ENCODE data around the gene FAM83E.

The FAM83E gene

DNA sequence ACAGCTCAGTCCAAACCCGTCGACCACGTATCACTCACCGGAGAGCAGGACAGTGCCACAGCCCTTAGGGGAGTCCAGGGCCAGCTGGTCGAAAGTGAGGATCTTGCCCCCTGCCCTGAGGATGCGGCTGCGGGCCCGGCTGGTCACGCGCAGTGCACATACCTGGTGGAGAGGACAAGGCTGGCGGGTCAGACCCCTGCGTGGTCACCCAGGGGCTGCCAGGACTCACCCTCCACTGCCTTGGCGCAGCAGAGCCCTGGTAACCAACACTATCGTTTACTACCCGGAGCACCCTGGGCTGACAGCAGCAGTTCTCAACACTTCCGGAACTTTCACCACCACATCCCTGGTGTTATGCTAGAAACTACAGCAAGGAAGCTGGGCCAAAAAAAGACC, 1.2 kb upstream of the FAM83E start:
- TF ChIP-seq, protein P1, sequence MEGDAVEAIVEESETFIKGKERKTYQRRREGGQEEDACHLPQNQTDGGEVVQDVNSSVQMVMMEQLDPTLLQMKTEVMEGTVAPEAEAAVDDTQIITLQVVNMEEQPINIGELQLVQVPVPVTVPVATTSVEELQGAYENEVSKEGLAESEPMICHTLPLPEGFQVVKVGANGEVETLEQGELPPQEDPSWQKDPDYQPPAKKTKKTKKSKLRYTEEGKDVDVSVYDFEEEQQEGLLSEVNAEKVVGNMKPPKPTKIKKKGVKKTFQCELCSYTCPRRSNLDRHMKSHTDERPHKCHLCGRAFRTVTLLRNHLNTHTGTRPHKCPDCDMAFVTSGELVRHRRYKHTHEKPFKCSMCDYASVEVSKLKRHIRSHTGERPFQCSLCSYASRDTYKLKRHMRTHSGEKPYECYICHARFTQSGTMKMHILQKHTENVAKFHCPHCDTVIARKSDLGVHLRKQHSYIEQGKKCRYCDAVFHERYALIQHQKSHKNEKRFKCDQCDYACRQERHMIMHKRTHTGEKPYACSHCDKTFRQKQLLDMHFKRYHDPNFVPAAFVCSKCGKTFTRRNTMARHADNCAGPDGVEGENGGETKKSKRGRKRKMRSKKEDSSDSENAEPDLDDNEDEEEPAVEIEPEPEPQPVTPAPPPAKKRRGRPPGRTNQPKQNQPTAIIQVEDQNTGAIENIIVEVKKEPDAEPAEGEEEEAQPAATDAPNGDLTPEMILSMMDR (IDR thresholded peaks at IDR 0.05; ENCODE audit: low read depth, low read length, missing control alignments), result no peak
- peak overlapping the region; percentile 90 for H3K4me3 ChIP-seq (replicated peaks; ENCODE audit: low read depth, low read length)
- DNase-seq (ENCODE audit: extremely low read depth, low read depth), result no peak

DNA sequence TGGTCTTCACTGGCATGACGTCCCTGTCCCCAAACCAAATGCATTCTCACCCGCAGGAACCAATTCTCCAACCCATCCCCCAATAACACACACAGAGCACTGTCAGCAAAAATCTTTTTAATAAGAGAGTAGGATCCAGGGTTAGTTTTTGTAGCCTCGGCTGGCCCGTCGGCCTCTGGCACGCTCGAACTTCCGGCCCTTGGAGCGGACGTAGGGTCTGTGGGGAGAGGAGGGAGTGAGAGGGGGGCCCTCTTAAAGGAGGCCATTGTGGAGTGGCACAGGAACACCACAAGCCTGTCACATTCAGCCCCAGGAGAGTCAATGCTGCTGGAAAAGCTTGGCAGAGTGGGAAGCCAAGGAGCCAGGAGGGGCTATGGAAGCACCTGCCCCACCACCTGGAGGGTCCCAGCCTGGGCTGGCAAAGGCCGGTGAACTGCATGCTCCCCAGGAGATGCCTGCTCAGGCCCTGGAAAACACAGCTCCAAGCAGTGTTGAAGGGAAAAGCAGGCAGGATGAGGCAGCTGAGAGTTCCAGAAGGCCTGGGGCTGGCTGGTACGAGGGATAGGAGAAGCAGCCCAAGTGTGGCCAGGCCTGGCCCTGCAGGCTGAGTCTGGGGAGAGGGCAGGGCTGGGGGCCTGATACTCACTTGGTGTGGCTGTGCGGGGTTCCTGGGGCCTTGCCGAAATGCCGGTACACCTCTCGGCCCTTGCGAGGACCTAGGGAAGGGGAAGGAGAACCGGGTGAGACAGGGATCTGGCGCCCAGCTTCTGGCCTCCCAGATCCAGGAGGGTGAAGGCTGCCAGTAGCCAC, 560 bp upstream of the FAM83E start:
- no peak overlapping the region; the same call in 1 of the 2 replicates for H3K4me3 ChIP-seq (replicated peaks; ENCODE audit: low read depth, low read length)
- no peak for DNase-seq (ENCODE audit: extremely low read depth, low read depth)
- TF ChIP-seq, protein P1 (IDR thresholded peaks at IDR 0.05; ENCODE audit: low read depth, low read length, missing control alignments), result no peak

DNA sequence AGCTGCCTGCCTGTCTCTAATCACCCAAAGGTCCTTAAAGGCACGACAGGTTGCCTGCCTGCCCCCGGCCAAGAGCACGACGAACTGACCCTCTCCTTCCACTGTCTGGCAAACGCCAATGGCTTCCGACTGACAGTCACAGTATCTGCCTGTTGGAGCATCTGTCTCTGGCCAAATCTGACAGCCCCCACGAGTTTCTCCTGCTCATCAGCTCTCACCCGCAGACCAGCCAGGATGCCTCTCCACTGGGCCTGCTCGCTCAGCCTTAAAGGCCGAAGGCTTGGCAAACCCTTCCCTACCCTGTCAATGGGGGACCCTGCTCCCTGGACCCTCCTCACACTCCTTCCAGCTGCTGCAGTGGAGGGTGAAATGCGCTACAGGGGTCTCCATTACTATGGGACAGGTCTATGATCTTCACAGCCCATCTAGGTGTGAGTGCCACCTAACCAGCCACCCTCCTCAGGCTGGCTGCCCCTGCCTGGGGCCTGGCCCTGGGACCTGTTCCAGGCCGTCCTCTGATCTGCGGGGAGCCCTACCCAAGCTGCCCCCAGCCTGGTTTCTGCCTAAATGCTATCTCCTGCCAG, 932 bp downstream of the FAM83E start:
- DNase-seq (ENCODE audit: extremely low read depth, low read depth), result no peak
- TF ChIP-seq, protein P1 (IDR thresholded peaks at IDR 0.05; ENCODE audit: low read depth, low read length, missing control alignments), result no peak
- H3K4me3 ChIP-seq (replicated peaks; ENCODE audit: low read depth, low read length), result no peak overlapping the region

DNA sequence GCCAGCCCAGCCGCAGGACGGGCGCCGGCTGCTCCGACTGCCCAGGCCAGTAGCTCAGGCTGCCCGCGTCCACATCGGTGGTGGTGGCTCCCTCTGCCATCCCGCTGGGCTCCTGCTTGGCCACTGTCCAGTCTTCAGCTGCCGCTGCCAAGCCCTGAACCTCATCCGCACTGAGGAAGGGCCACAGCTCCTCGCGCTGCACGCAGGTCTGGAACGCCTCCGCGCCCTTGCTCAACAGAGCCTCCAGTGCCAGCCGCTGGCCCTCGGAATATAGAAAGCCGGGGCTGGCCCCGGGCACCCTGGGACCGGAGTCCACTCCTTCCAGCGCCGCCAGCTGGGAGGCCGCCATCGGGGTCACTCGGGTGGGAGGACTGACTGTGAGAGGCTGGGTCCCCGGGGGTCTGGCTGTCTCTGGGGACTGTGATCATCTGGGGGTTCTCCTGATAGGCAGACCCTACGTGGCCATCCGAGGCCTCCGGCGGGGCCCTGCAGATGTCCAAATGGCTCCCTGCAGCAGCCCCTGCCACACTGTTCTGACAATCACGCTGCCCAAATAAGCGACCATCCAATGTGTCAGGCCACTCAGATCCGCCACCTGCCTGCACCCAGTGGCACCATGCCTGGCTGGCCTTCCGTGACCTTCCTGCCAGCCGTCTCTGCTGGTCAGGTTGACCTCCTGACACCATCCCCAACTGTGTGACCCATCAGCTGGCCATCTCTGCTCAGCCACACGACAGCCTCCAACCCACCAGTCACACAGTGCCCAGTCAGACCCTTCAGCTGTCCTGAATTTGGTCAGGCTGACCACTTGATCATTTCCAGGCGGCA, 1.6 kb downstream of the FAM83E start:
- no peak overlapping the region for H3K4me3 ChIP-seq (replicated peaks; ENCODE audit: low read depth, low read length)
- no peak for DNase-seq (ENCODE audit: extremely low read depth, low read depth)
- TF ChIP-seq, protein P1 (IDR thresholded peaks at IDR 0.05; ENCODE audit: low read depth, low read length, missing control alignments), result no peak

DNA sequence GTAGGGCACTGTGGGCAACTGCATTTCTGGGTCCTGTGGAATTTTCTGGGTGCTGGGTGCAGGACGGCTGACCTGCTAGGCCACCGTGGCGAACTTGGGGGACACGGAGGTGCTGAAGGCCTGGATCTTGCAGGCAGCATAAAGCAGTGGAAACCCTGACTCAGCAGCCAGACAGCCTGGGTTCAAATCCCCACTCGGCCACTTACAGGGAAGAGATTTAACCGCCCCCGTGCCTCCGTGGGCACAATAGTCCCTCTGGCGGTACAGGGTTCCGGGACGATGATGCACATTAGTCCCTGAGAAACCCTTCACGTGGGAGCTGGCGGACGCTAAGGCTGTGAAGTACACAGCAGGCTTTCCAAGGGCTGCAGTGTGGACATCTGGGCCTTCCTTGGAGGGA, 3.0 kb downstream of the FAM83E start:
- H3K4me3 ChIP-seq (replicated peaks; ENCODE audit: low read depth, low read length), result no peak overlapping the region
- TF ChIP-seq, protein P1 (IDR thresholded peaks at IDR 0.05; ENCODE audit: low read depth, low read length, missing control alignments), result no peak
- DNase-seq (ENCODE audit: extremely low read depth, low read depth), result no peak

DNA sequence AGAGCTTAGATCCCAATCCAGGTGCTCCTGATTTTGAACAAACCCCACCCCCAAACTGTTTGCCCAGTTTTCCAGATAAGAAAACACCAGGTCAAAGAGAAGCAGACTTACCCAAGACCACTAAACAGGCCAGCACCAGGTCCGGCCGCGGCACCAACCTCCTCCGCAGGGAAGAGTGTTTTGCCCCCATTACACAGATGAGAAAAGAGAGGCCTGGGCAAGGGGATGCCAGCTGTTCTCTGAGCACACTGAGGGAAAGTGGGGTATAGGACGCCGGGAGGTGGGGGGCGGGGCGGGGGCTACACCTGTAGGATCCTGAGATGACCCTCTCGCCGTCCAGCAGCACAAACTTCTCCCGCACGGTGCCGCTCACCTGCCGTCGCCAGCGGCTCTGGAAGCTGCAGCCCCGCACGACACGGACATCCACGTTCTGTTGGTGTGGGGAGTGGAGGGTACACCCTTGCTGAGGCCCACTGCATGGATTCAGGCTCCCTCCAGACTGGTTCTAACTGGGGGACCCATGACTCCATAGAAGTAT, 5.2 kb downstream of the FAM83E start:
- H3K4me3 ChIP-seq (replicated peaks; ENCODE audit: low read depth, low read length), result no peak overlapping the region
- no peak for DNase-seq (ENCODE audit: extremely low read depth, low read depth)
- TF ChIP-seq, protein P1 (IDR thresholded peaks at IDR 0.05; ENCODE audit: low read depth, low read length, missing control alignments), result no peak

Data from HFF-Myc (cell line).